Liver (tissue), 9 donors: ENCODE data around the gene ERBB3. TPM values are rescaled to one million over a fixed set of nuclear protein-coding genes. Genes with fewer than 3 reads are reported as not detected.
"Not testable (repeated sequence)": the region's sequence is repeated elsewhere in the genome, so short reads cannot be mapped to it uniquely, and the experiment has no call there.

Experiments
- DNase-seq: peaks from one replicate; pipeline ENCODE4 v3.0.0-alpha.2; 2017; ENCODE audit warnings: low spot score
- H3K27ac ChIP-seq, 2 donors: one replicate each; pipeline ENCODE4 v1.7.0; 2013; ENCODE audit warnings: inconsistent platforms in 2 of 2, low read length in 2 of 2, control low read depth in 1 of 2, low read depth in 1 of 2, mild to moderate bottlenecking in 1 of 2
- H3K27me3 ChIP-seq, 4 donors: one replicate each; pipeline versions ENCODE4 v1.6.1 to v1.7.0; 2013; ENCODE audit warnings: low read length in 3 of 4, inconsistent platforms in 1 of 4, mild to moderate bottlenecking in 1 of 4, moderate library complexity in 1 of 4; ENCODE audit not compliant: control insufficient read depth in 4 of 4, insufficient read depth in 4 of 4
- H3K36me3 ChIP-seq, 4 donors: one replicate each; pipeline versions ENCODE4 v1.6.1 to v1.7.0; 2013; ENCODE audit warnings: low read length in 3 of 4, mild to moderate bottlenecking in 3 of 4, low read depth in 1 of 4, moderate library complexity in 1 of 4; ENCODE audit not compliant: control insufficient read depth in 4 of 4, insufficient read depth in 3 of 4
- H3K4me1 ChIP-seq, 4 donors: one replicate each; pipeline versions ENCODE4 v1.6.1 to v1.7.0; 2013; ENCODE audit warnings: low read length in 3 of 4, mild to moderate bottlenecking in 3 of 4, moderate library complexity in 1 of 4; ENCODE audit not compliant: control insufficient read depth in 4 of 4, insufficient read depth in 4 of 4
- H3K4me3 ChIP-seq, 3 donors: one replicate each; pipeline versions ENCODE4 v1.6.1 to v1.7.0; 2013; ENCODE audit warnings: low read length in 3 of 3, control low read depth in 1 of 3, low read depth in 1 of 3, mild to moderate bottlenecking in 1 of 3
- H3K9ac ChIP-seq, 2 donors: one replicate each; pipeline ENCODE4 v1.7.0; 2013; ENCODE audit warnings: low read length in 2 of 2, mild to moderate bottlenecking in 2 of 2, moderate library complexity in 2 of 2, control low read depth in 1 of 2, low read depth in 1 of 2
- H3K9me3 ChIP-seq, 4 donors: one replicate each; pipeline versions ENCODE4 v1.6.1 to v1.7.0; 2013; ENCODE audit warnings: low read length in 3 of 4; ENCODE audit not compliant: control insufficient read depth in 4 of 4
- EGR1 ChIP-seq, 2 donors: IDR thresholded peaks; 2 replicates each; pipeline ENCODE4 v1.6.1; 2016 to 2018; ENCODE audit warnings: antibody characterized with exemption in 2 of 2, low read depth in 2 of 2
- FOXA1 ChIP-seq: IDR thresholded peaks from 2 replicates; pipeline ENCODE4 v1.6.1; 2016; ENCODE audit warnings: antibody characterized with exemption
- FOXA2 ChIP-seq: IDR thresholded peaks from 2 replicates; pipeline ENCODE4 v1.6.1; 2016; ENCODE audit warnings: antibody characterized with exemption
- GABPA ChIP-seq, 2 donors: IDR thresholded peaks in 1 of 2; conservative IDR thresholded peaks in 1 of 2; 2 replicates each; pipeline ENCODE4 v1.6.1; 2016; ENCODE audit warnings: antibody characterized with exemption in 2 of 2, mild to moderate bottlenecking in 1 of 2, moderate library complexity in 1 of 2
- HNF4A ChIP-seq, 2 donors: conservative IDR thresholded peaks; 2 replicates each; pipeline ENCODE4 v1.6.1; 2016; ENCODE audit warnings: antibody characterized with exemption in 2 of 2, mild to moderate bottlenecking in 2 of 2
- HNF4G ChIP-seq: IDR thresholded peaks from 2 replicates; pipeline ENCODE4 v1.6.1; 2016; ENCODE audit warnings: antibody characterized with exemption
- JUND ChIP-seq, 2 donors: IDR thresholded peaks; 2 replicates each; pipeline ENCODE4 v1.6.1; 2016; ENCODE audit warnings: antibody characterized with exemption in 2 of 2
- NR2F2 ChIP-seq: IDR thresholded peaks from 2 replicates; pipeline ENCODE4 v1.6.1; 2016; ENCODE audit warnings: antibody characterized with exemption
- RAD21 ChIP-seq, 2 donors: IDR thresholded peaks; 2 replicates each; pipeline ENCODE4 v1.6.1; 2016; ENCODE audit warnings: antibody characterized with exemption in 2 of 2, mild to moderate bottlenecking in 2 of 2
- REST ChIP-seq: IDR thresholded peaks from 2 replicates; pipeline ENCODE4 v1.6.1; 2016; ENCODE audit warnings: antibody characterized with exemption, mild to moderate bottlenecking
- RXRA ChIP-seq, 2 donors: IDR thresholded peaks; 2 replicates each; pipeline ENCODE4 v1.6.1; 2017 to 2018; ENCODE audit warnings: antibody characterized with exemption in 2 of 2, mild to moderate bottlenecking in 1 of 2
- SP1 ChIP-seq: IDR thresholded peaks from 2 replicates; pipeline ENCODE4 v1.6.1; 2018; ENCODE audit warnings: antibody characterized with exemption, mild to moderate bottlenecking
- TAF1 ChIP-seq: conservative IDR thresholded peaks from 2 replicates; pipeline ENCODE4 v1.6.1; 2016; ENCODE audit warnings: antibody characterized with exemption, mild to moderate bottlenecking
- YY1 ChIP-seq: IDR thresholded peaks from 2 replicates; pipeline ENCODE4 v1.6.1; 2016; ENCODE audit warnings: antibody characterized with exemption, mild to moderate bottlenecking
- WGBS: extraction: QIAGEN DNeasy Blood & Tissue Kit; methylation state at CpG from one replicate; pipeline ENCODE4 v1.1.7; 2013; 5-methylcytosine and 5-hydroxymethylcytosine counted together
- polyA plus RNA-seq, 2 donors: library from polyadenylated mRNA; stranded (reverse) in 1 of 2; unstranded in 1 of 2; fragments of 200-250 nt in 1 of 2; fragments of >200 nt in 1 of 2; fragmentation: Nextera tagmentation in 1 of 2; extraction: Ambion mirVana in 1 of 2; gene quantifications; one replicate each; pipeline versions ENCODE4 v1.2.1 to v1.2.3, GENCODE V29; 2013 to 2015
- total RNA-seq, 2 donors: library from RNA; depleted of rRNA; stranded (reverse); fragments of >200 nt; gene quantifications; one replicate each; pipeline ENCODE4 v1.2.3, GENCODE V29; 2014
- TF ChIP-seq, protein P1 (sequence below): IDR thresholded peaks from 2 replicates; pipeline ENCODE4 v1.6.1; 2016; ENCODE audit warnings: antibody characterized with exemption
- TF ChIP-seq, protein P2 (sequence below): fragments of 150-350 bp; IDR thresholded peaks from 2 replicates; pipeline ENCODE4 v1.5.1; 2017; ENCODE audit warnings: improper control_type of control experiment, low read depth, low read length; ENCODE audit not compliant: missing input control
- donor health status: healthy.
- donor health status: healthy.
- donor health status: healthy.
- donor health status: healthy.
- donor health status: healthy.

Gene ERBB3
- total and polyA plus RNA-seq, 4 donors: 32.4 to 141 (median 51.6) TPM

GRCh38 chr12:56074396-56074795, 5.6 kb upstream of the ERBB3 start (continued):
- no peak for TF ChIP-seq REST

DNA sequence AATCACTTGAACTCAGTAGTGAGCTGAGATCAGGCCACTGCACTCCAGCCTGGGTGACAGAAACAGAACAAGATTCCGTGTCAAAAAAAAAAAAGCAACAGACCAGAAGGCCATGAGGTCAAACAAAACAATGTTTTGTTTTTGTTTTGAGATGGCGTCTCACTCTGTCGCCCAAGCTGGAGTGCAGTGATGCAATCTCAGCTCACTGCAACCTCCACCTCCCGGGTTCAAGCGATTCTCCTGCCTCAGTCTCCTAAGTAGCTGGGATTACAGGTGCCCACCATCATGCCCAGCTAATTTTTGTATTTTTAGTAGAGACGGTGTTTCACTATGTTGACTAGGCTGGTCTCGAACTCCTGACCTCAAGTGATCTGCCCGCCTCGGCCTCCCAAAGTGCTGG, 2.0 kb upstream of the ERBB3 start:
- H3K4me3 ChIP-seq, H3K27ac ChIP-seq, H3K27me3 ChIP-seq, DNase-seq, H3K36me3 ChIP-seq, H3K9me3 ChIP-seq, H3K9ac ChIP-seq: not testable (repeated sequence)
- 77% methylated on average over 9 of the region's 9 CpGs for whole genome bisulfite sequencing
- peaks cover 3 to 18% (median 11%) of the 10 kb centered on the region in 4 donors for H3K4me1 ChIP-seq

- Histone ChIP-seq H3K27me3 (no peaks in the 10 kb centered on the region), H3K9me3 (no peaks in the 10 kb centered on the region), H3K4me3 (no peak overlapping the region), H3K4me1 (peaks cover 3 to 21% (median 15%) of the 10 kb centered on the region in 4 donors), H3K27ac (peak overlapping the region; percentile 93 to 99), H3K36me3 (peaks cover 0 to 1% (median 0%) of the 10 kb centered on the region in 4 donors), H3K9ac (peak overlapping the region in 1 of 2 donors; percentile 40)
- TF ChIP-seq JUND (IDR thresholded peaks at IDR 0.05) (no peak), RAD21 (IDR thresholded peaks at IDR 0.05) (no peak), YY1 (no peak), FOXA1 (no peak)
- no peak for DNase-seq
- WGBS: 81% methylated on average over 1 of the region's 1 CpG
Measured at GRCh38 chr12:56078427-56078826, 1.5 kb upstream of the ERBB3 start.

- peak overlapping the region; percentile 40 to 79 for H3K9ac ChIP-seq
- H3K27me3 ChIP-seq: no peaks in the 10 kb centered on the region
- peak overlapping the region; percentile 59 to 88 (median 70) for H3K4me3 ChIP-seq
- H3K9me3 ChIP-seq: no peaks in the 10 kb centered on the region
- H3K4me1 ChIP-seq: peaks cover 5 to 28% (median 22%) of the 10 kb centered on the region in 4 donors
- peaks cover 0 to 6% (median 1%) of the 10 kb centered on the region in 4 donors for H3K36me3 ChIP-seq
- 1% methylated on average over 50 of the region's 50 CpGs for WGBS
- peak overlapping the region; percentile 93 to 99 for H3K27ac ChIP-seq
- DNase-seq: peak; percentile 79
- TF ChIP-seq HNF4A (conservative IDR thresholded peaks at IDR 0.05) (peak in 1 of 2 donors; percentile 22), FOXA2 (no peak), EGR1 (IDR thresholded peaks at IDR 0.05; ENCODE audit: low read depth in 2 of 2) (peak in 1 of 2 donors; percentile 6), JUND (IDR thresholded peaks at IDR 0.05) (no peak), RXRA (IDR thresholded peaks at IDR 0.05) (peak in 1 of 2 donors; percentile 41), GABPA (IDR thresholded peaks at IDR 0.05 in 1 of 2, conservative IDR thresholded peaks at IDR 0.05 in 1 of 2) (peak in 1 of 2 donors; percentile 17), TAF1 (peak; percentile 54), HNF4G (no peak), NR2F2 (no peak), RAD21 (IDR thresholded peaks at IDR 0.05) (peak; percentile 75 to 85), SP1 (peak; percentile 34), YY1 (peak; percentile 52), FOXA1 (no peak), REST (peak; percentile 68)
- TF ChIP-seq, protein P1, sequence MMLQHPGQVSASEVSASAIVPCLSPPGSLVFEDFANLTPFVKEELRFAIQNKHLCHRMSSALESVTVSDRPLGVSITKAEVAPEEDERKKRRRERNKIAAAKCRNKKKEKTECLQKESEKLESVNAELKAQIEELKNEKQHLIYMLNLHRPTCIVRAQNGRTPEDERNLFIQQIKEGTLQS: no peak
- TF ChIP-seq, protein P2, sequence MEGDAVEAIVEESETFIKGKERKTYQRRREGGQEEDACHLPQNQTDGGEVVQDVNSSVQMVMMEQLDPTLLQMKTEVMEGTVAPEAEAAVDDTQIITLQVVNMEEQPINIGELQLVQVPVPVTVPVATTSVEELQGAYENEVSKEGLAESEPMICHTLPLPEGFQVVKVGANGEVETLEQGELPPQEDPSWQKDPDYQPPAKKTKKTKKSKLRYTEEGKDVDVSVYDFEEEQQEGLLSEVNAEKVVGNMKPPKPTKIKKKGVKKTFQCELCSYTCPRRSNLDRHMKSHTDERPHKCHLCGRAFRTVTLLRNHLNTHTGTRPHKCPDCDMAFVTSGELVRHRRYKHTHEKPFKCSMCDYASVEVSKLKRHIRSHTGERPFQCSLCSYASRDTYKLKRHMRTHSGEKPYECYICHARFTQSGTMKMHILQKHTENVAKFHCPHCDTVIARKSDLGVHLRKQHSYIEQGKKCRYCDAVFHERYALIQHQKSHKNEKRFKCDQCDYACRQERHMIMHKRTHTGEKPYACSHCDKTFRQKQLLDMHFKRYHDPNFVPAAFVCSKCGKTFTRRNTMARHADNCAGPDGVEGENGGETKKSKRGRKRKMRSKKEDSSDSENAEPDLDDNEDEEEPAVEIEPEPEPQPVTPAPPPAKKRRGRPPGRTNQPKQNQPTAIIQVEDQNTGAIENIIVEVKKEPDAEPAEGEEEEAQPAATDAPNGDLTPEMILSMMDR: peak; percentile 87
Measured at GRCh38 chr12:56078931-56079722, 838 bp upstream of the ERBB3 start.
